Measurements from ENCODE around the gene SSR2.

SSR2 gene

DNA sequence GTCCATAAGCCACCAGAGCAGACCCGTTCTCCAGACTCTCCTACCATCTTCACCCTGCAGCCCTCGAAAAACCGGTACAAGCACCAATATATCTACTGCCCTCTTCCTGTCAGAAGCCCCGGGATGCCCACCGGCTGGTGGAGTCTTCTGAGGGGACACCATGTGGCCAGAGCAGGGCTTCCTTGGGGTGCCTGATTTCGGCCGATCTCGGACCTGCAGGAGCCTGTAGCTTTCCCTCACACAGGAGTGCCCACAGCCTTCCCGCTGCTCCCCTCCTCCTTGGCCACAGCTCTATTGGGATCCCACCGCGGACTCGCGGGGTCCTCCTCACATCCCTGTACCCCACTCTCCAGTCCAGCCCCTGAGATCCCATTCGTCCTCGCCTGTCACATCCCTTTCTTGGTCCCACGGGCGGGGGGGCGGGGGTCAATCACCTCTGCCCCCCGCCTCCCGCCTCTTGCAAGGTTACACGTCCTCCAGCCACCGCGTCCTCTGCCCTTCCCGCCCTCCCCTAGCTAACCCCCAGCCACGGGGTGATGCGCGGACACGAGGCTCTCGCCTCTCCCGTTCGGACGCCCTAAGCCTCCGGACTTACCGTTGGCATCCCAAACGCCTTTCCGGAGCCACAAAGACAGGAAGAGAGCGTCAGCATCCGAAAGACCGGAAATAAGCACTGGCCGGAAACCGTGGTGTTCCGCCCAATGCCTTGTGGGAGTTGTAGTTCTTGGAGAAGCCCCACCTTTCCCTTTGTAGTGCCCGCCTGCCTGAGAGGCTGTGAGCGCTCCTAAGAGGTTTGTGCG lies at the start of gene SSR2:
TSS of gene SSR2 (minus strand) at position 659 of the 800 bp plus-strand sequence. CDS start 784 bp downstream, outside the sequence.
- in situ Hi-C loops (cut with MboI; ENCODE audit: low sequenced_read_pairs) = no loop called here

DNA sequence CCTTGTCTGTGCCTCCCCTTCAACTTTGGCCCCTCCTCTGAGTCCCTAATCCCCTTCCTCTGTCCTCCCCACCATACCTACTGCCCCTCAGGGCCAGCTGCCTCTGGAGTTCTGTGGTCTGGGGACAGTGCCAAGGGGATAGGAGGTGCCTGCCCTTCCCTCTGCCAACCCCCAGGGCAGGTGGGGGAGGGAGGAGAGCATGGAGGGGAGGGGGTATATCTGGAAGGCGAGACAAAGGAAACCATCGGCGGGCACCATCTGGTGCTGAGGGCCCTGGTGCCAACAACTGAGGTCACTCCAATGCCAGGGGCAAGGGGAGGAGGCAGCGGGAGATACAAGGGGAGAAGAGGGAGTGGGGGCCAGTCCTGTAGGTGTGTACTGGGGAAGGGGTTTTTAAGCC lies 49.8 kb upstream of the SSR2 start:
- in situ Hi-C loops (cut with MboI; ENCODE audit: low sequenced_read_pairs) = no loop called here

DNA sequence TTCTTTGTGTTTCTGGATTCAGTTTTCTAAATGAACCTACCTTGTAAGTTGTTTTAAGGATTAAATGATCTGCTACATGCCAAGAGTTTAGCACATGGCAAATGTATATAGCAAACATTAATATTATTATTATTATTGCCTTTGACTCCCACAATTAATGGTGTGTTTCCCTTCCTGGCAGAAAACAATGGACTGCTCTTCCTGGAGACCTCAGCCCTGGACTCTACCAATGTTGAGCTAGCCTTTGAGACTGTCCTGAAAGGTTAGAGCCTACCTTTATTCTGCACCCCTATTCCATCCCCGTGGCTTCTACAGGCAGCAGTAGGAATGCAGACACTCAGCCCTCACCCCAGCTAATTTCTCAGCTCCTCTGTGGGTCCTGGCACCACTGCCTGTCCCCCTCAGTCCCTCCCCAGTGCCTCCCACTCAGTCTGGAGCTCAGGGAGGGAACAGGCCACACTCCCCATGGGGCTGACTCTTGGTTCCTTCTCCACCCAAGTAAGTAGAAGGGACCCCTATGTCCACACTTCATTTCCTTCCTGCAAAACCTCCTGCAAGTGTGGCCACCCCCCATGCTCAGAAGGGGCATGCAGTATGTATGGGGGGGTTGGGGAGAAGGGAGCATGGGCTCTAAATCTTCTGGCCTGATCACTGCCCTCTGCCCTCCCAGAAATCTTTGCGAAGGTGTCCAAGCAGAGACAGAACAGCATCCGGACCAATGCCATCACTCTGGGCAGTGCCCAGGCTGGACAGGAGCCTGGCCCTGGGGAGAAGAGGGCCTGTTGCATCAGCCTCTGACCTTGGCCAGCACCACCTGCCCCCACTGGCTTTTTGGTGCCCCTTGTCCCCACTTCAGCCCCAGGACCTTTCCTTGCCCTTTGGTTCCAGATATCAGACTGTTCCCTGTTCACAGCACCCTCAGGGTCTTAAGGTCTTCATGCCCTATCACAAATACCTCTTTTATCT lies 49.0 kb upstream of the SSR2 start:
- in situ Hi-C loops (cut with MboI; ENCODE audit: low sequenced_read_pairs) = loop anchor here (10.0 kb wide), 1 partner anchor 135 kb away; the partner anchor contains the start of gene KHDC4

- in situ Hi-C loops (cut with MboI; ENCODE audit: low sequenced_read_pairs) = loop anchor here (10.0 kb wide), 1 partner anchor 132 kb away; the partner anchor contains the start of gene KHDC4
Observed at GRCh38 chr1:156067262-156067661, 46.5 kb upstream of the SSR2 start.

GRCh38 chr1:156065871-156066270 lies 45.1 kb upstream of the SSR2 start:
- in situ Hi-C loops (cut with MboI; ENCODE audit: low sequenced_read_pairs) = loop anchor here (10.0 kb wide), 1 partner anchor 131 kb away; the partner anchor contains the start of gene KHDC4

DNA sequence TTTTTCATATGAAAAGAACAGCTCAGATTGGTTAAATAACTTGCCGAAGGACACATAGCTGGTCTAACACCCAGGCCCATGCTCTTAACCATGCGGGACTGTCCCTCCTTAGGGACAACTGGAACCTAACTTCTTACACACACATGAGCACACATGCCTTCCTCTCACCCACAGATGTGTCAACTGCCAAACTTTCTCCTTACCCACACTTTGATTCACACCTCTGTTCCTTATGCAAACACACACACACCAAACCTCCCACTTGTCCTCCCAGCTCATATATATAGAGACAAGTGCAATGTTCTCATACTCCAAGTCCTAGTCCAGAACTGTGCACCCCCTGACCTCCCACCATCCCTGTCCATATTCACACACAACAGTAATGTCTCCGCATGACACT lies 44.5 kb upstream of the SSR2 start:
- in situ Hi-C loops (cut with MboI; ENCODE audit: low sequenced_read_pairs) = loop anchor here (10.0 kb wide), 1 partner anchor 130 kb away; the partner anchor contains the start of gene KHDC4

DNA sequence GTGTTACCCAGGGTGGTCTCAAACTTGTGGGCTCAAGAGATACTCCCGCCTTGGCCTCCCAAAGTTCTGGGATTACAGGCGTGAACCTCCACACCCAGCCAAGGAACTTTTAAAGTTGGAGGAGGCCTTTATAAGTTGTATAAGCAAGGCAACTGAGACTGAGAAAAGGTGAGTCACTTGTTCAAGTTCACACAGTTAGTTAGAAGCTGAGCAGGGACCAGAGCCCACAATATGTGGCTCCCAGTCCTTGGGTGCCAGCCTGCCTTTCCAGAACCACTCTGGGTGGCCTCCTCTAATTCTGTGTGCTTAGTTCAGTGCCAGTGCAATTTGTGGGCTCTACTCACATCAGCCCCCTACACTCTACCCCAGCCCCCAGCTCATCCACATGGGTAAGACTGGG lies 43.9 kb upstream of the SSR2 start:
- in situ Hi-C loops (cut with MboI; ENCODE audit: low sequenced_read_pairs) = loop anchor here (10.0 kb wide), 1 partner anchor 130 kb away; the partner anchor contains the start of gene KHDC4

DNA sequence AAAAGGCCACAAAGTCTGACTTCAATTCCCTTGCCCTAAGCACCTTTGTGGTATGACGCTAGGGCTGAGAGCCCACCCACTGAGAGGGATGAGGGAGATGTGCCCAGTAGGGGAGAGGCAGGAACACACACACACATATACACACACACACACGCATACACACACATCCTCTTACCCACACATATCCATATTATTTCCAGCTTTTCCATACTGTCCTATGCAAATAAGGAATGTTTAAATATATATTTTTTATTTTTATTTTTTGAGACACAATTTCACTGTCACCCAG lies 43.2 kb upstream of the SSR2 start:
- in situ Hi-C loops (cut with MboI; ENCODE audit: low sequenced_read_pairs) = loop anchor here (10.0 kb wide), 1 partner anchor 129 kb away; the partner anchor contains the start of gene KHDC4

- in situ Hi-C loops (cut with MboI; ENCODE audit: low sequenced_read_pairs) = loop anchor here (10.0 kb wide), 1 partner anchor 127 kb away; the partner anchor contains the start of gene KHDC4
Observed at GRCh38 chr1:156062189-156062588, 41.4 kb upstream of the SSR2 start.

GRCh38 chr1:156060937-156061636 lies 40.3 kb upstream of the SSR2 start, which contains the start of gene RAB25:
Gene RAB25 (plus strand): TSS chr1:156061160. CDS start chr1:156061401, 241 bp downstream.
- in situ Hi-C loops (cut with MboI; ENCODE audit: low sequenced_read_pairs) = loop anchor here (10.0 kb wide), 1 partner anchor 126 kb away; the partner anchor contains the start of gene KHDC4

DNA sequence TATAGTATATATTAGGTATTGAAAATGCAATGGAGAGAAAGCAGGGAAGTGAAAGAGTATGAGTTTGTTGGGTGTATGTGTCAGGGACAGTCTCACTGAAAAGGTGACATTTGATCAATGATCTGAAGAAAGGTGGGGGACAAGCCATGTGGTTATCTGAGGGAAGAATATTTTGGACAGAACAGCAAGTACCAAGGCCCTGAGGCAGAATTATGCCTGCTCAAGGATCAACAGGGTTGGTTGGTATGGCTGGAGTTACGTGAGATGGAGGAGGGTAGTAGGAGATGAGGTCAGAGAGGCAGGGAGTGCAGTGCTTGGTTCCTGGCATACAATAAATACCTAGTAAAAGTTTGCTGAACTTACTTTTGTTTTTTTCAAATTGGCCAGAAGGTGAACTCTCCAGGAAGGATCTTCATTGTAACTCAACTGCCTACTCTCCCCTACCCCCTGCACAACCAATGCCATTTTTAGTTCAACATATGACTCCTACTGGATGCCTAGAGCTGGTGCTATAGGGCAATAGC lies 35.6 kb upstream of the SSR2 start:
- in situ Hi-C loops (cut with MboI; ENCODE audit: low sequenced_read_pairs) = no loop called here

GRCh38 chr1:156055281-156056048 lies 34.7 kb upstream of the SSR2 start:
- in situ Hi-C loops (cut with MboI; ENCODE audit: low sequenced_read_pairs) = no loop called here

DNA sequence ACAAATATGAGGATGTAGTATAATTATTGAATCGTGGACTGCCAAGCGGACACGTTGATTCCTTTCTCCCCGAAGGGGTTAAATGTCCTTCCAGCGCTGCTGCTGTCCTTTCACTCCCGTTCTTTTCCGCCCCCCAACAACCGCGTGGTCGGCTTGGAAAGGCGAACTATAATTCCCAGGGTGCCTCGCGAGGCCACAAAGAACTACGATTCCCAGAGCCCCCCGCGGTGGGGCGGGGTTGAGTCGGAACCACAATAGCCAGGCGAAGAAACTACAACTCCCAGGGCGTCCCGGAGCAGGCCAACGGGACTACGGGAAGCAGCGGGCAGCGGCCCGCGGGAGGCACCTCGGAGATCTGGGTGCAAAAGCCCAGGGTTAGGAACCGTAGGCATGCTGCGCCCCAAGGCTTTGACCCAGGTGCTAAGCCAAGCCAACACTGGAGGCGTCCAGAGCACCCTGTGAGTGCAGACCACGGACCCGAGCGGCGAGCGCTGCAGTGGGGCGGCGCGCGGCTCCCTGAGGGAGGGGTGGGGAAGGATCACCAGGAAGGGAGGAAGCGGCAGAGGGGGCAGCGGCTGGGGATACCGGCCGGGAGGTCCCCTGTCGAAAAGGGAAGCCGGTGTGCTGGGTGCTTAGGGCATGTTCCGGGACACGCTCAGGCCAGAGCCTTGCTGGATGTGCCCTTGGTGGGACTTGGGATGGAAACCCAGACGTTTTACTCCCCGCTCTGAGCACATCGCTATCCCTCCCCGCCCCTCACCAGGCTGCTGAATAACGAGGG lies 33.9 kb upstream of the SSR2 start, which contains the start of gene LAMTOR2:
TSS of gene LAMTOR2 (plus strand) at position 283 of the 781 bp plus-strand sequence. CDS start at position 391, 108 bp downstream.
- in situ Hi-C loops (cut with MboI; ENCODE audit: low sequenced_read_pairs) = no loop called here

GRCh38 chr1:156053768-156054499 lies 33.2 kb upstream of the SSR2 start, which contains the start of gene UBQLN4:
Gene UBQLN4 (minus strand): TSS chr1:156053798. CDS start chr1:156053701, 97 bp downstream.
- in situ Hi-C loops (cut with MboI; ENCODE audit: low sequenced_read_pairs) = no loop called here

DNA sequence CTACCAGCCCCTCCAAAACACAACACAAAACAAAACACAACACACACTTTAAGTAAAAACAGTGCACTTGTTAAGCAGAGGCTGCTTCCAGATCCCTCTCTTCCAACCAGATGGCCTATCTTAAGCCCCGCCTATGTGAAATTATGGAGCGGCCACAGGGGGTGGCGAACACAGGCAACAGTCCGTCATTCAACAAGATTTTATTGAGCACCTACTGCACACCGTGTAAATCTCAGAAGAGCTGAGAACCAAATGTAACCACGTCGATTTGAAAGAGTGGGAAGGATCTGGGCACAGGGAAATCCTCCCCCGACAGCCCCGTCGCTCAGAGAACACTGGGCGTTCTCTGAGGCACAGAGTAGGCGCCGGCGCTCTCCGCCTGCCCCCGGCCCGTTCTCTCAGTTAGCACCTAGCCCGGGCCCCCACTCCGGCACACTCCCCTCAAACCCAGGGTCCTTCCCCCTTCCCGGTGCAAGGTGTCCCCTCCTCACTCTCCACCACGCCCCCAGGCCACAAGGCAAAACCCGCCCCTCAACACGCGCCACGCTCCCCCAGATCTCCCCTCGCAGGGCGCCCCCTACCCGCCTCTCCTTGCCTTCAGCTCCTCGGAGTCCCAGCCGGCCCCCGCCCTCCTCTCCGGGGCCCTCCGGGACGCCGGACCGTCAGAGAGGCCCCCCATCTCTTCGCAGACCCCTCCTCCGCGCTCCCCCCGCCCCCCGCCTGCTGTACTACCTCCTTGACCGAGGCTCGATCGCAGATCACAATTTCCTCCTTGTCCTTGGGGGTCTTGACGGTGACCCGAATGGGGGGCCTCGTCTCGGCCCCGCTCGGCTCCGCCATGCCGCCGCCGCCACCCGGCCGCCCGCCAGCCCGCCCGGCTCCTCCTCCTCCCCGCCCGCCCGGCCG lies 32.4 kb upstream of the SSR2 start:
- in situ Hi-C loops (cut with MboI; ENCODE audit: low sequenced_read_pairs) = no loop called here

- in situ Hi-C loops (cut with MboI; ENCODE audit: low sequenced_read_pairs) = no loop called here
Observed at GRCh38 chr1:156051011-156051725, 30.4 kb upstream of the SSR2 start.
